Frontal cortex (tissue), 4 donors: ENCODE results near the gene GLI3. TPM values are rescaled to one million over a fixed set of nuclear protein-coding genes. Genes with fewer than 3 reads are reported as not detected.

Source experiments
- DNase-seq, 2 donors: peaks; one replicate each; pipeline ENCODE4 v3.0.0; 2012; ENCODE audit warnings: low spot score in 2 of 2
- FAIRE-seq: peaks from 2 replicates; lab custom pipeline; 2012; peaks lifted over from hg19 to GRCh38; lab: Jason Lieb, UNC
- total RNA-seq: library from RNA; depleted of rRNA; stranded (reverse); fragments of >200 nt; gene quantifications from one replicate; pipeline ENCODE4 v1.2.3, GENCODE V29; 2014
- donor health status: control.
- donor health status: control.
- donor health status: control.

GLI3 gene
- total RNA-seq, 1 donor from 2014 or later: 2.4 TPM

- no peak for FAIRE-seq
Observed at GRCh38 chr7:41992881-41993867, 243.8 kb downstream of the GLI3 start.

GRCh38 chr7:41984888-41985287 lies 252.1 kb downstream of the GLI3 start:
- FAIRE-seq (no peak), DNase-seq (no peak)

More at GRCh38 chr7:41992881-41993867, 243.8 kb downstream of the GLI3 start:
- no peak for DNase-seq

GRCh38 chr7:41981046-41982040 lies 255.7 kb downstream of the GLI3 start:
- no peak for DNase-seq
- FAIRE-seq: no peak

- FAIRE-seq: no peak
- DNase-seq: no peak
Observed at GRCh38 chr7:41979834-41980307, 257.1 kb downstream of the GLI3 start.

- DNase-seq: no peak
- no peak for FAIRE-seq
Observed at GRCh38 chr7:41978858-41979257, 258.2 kb downstream of the GLI3 start.

GRCh38 chr7:41977661-41978060 lies 259.3 kb downstream of the GLI3 start:
- FAIRE-seq: no peak
- no peak for DNase-seq

- no peak for FAIRE-seq
- DNase-seq: peak in 1 of 2 donors; percentile 49
Observed at GRCh38 chr7:41977151-41977651, 259.8 kb downstream of the GLI3 start.

GRCh38 chr7:41976411-41976810 lies 260.6 kb downstream of the GLI3 start:
- FAIRE-seq: no peak
- no peak for DNase-seq

GRCh38 chr7:41975849-41976248 lies 261.2 kb downstream of the GLI3 start:
- DNase-seq: no peak
- FAIRE-seq: no peak

- DNase-seq: no peak
- no peak for FAIRE-seq
Observed at GRCh38 chr7:41974870-41975557, 262.0 kb downstream of the GLI3 start.

GRCh38 chr7:41973202-41973730 lies 263.7 kb downstream of the GLI3 start:
- DNase-seq: no peak
- no peak for FAIRE-seq

GRCh38 chr7:41972776-41973175 lies 264.2 kb downstream of the GLI3 start:
- no peak for FAIRE-seq

GRCh38 chr7:41972270-41972669 lies 264.7 kb downstream of the GLI3 start:
- FAIRE-seq (no peak), DNase-seq (no peak)

More at GRCh38 chr7:41972776-41973175, 264.2 kb downstream of the GLI3 start:
- no peak for DNase-seq

- no peak for FAIRE-seq
- DNase-seq: no peak
Observed at GRCh38 chr7:41971640-41972187, 265.3 kb downstream of the GLI3 start.

- DNase-seq (no peak), FAIRE-seq (no peak)
Observed at GRCh38 chr7:41970941-41971340, 266.1 kb downstream of the GLI3 start.

- FAIRE-seq (no peak), DNase-seq (no peak)
Observed at GRCh38 chr7:41969561-41970105, 267.4 kb downstream of the GLI3 start.

GRCh38 chr7:41967156-41967555 lies 269.9 kb downstream of the GLI3 start:
- no peak for DNase-seq
- FAIRE-seq: no peak

- no peak for FAIRE-seq
Observed at GRCh38 chr7:41965951-41966505, 271.0 kb downstream of the GLI3 start.

More at GRCh38 chr7:41965951-41966505, 271.0 kb downstream of the GLI3 start:
- DNase-seq: no peak
